Measurements from ENCODE around the gene FAM25G.
"Not testable (repeated sequence)": the region's sequence is repeated elsewhere in the genome, so short reads cannot be mapped to it uniquely, and the experiment has no call there.

The FAM25G gene

DNA sequence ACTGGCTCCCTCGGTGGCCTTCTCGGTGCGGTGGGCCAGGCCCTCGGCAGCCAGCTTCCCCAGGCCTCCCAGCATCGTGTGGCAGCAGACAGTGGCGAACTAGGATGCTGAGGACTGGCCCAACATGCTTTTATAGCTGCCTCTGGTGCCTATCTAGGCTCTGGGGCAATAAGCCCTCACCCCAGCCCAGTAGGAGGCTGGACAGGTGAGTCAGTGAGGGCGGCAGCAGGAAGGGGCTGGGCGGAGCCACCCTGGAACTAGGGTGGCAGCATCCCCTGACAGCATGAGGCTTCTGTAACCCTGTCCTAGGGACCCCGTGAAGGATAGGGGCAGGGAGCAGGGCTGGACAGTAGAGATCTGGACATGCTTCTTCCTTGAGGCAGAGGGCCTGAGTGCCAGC, at the start of gene FAM25G:
FAM25G (minus strand) TSS at position 101 of the 400 bp plus-strand sequence; CDS start at position 75, 26 bp downstream.
- not testable (repeated sequence) for DNase-seq

DNA sequence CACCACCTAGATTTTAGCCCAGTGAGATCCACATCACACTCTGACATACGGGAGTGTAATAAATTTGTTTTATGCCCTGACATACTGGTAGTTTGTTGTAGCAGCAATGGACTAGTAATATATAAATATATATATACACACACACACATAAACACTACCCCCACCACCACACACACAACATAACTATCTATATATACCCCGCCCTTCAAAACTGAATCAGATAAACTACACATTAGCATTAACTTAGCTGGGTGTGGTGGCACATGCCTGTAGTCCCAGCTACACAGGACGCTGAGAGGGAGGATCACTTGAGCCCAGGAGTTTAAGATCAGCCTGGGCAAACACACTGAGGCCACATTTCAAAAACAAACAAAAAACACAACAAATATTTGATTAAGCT, 44.9 kb upstream of the FAM25G start:
- DNase-seq: not testable (repeated sequence)

GRCh38 chr10:47523475-47523874, 32.0 kb upstream of the FAM25G start, which contains the start of gene AGAP9:
Gene AGAP9 (minus strand): TSS chr10:47523638. CDS start chr10:47523526, 112 bp downstream.
- not testable (repeated sequence) for DNase-seq

DNA sequence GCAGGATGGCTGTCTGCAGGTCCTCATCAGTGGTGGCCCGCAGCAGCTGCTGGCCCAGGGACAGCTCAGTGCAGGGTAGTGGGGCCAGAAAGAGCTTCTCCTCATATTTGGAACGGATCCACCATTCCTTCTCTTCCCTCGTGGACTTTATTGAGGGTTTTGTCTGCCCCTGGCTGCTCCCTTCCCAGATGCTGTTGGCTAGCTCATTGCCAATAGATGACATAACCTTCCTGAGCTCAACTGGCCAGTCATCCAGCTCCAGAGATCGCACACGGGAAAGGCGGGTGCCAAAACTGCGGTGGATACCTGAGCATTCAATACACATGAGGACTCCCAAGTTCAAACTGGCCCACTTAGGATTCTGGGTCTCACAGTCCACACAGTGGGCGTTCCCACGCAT, 10.8 kb upstream of the FAM25G start:
- not testable (repeated sequence) for DNase-seq

DNA sequence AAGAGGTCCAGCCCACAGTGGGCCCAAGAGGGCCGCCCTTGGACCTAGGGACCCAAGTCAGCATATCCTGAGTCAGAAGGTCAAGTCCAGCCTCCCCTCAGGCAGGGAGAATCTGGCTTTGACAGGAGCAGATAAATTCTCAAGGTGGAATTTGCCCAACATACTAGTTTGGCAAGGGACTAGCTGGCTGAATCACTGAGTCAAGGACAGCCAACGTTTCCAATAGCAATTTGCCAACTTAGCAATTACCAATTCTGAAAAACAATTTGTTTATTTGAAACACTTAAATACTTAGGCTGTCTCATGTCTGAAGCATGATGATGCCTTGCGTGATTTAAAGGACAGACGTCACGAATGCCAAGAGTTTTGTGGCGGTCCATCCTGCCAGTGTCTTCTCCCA, 2.7 kb upstream of the FAM25G start:
- not testable (repeated sequence) for DNase-seq

GRCh38 chr10:47489630-47490029, 1.9 kb downstream of the FAM25G start:
- DNase-seq: not testable (repeated sequence)

DNA sequence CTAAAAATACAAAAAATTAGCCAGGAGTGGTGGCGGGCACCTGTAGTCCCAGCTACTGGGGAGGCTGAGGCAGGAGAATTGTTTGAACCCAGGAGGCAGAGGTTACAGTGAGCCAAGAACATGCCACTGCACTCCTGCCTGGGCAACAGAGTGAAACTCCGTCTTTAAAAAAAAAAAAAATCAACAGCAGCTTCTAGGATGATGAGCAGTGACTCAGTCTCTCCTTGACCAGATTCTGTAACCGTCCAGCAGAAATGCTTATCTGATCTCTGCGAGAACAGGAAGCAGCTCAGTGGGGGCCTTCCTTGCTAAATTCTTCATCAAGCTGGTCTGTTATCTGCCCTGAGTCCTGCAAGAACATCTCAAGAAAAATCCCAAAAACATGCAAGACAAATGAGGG, 5.6 kb downstream of the FAM25G start:
- DNase-seq: not testable (repeated sequence)

DNA sequence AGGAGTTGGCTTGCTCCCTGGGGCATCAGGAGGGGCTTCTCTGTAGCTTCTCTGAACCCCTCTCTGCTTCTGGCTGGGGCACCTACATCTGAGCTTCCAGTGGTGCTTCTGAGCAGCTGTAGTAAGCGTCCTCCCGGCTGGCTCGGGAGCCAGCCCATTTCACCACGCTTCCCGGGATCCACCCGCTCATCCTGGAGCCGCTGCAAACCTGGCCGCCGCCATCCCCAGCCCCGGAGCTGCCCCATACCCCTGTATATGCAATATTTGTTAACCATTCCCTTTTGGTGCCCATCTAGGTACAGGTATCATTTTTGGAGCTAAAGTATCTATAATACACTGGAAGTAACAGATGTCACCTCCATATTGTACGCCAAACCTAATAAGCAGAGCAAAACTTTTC, 6.7 kb downstream of the FAM25G start:
- DNase-seq: not testable (repeated sequence)

- not testable (repeated sequence) for DNase-seq
Measured at GRCh38 chr10:47483923-47484322, 7.6 kb downstream of the FAM25G start, which contains the start of gene ANXA8. Gene ANXA8 (minus strand): TSS chr10:47484115. CDS start chr10:47483933, 182 bp downstream.

GRCh38 chr10:47482367-47482766, 9.1 kb downstream of the FAM25G start:
- DNase-seq: not testable (repeated sequence)

DNA sequence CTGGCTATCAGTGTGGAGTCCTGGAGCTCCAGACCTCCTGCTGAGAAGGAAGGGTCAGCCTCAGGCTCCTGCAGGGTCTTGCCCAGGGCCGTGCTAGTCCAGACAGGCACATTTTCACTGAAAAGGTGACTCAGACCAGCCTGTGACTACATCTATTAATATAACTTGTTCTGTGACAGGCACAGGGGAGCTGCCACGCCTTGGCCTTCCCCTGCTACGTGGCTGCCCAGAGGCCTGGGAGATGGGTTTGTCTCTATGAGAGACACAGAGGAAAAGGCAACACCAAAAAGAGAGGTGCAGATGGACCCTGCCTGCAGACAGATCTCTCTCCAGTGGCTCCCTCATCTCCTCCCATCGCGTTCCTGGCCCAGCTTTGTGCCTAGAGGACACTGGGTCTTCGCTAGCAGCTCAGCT, 9.7 kb downstream of the FAM25G start:
- not testable (repeated sequence) for DNase-seq

DNA sequence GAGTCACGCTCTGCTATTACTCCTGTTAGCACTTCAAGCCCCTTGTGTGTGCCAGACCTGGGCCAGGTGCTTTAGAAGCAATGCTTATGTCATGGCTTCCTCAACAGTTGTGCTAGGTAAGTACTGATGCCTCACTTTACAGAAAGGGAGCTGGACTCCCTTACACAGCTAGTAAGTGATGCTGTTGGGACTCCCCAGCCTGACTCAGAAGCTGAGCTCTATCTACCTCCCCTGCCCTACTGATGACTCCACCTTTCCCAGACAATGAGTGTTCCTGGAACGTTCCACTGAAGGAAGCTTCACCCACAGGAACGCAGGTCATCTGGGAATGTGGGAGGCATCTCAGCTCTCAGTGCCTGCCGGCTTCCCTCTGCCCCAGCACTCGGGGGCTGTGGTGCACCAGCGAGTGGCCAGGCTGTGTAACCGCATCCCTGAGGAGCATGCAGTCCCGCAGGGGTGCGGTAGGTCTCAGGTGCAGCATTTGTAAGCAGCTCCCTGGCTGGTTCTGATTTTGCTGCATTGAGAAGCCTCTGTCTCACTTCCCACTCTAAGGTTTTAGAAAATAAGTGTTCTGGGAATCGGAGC, 10.2 kb downstream of the FAM25G start:
- DNase-seq: not testable (repeated sequence)

- not testable (repeated sequence) for DNase-seq
Measured at GRCh38 chr10:47480133-47480532, 11.4 kb downstream of the FAM25G start.

- DNase-seq: not testable (repeated sequence)
Measured at GRCh38 chr10:47478114-47478513, 13.4 kb downstream of the FAM25G start.

DNA sequence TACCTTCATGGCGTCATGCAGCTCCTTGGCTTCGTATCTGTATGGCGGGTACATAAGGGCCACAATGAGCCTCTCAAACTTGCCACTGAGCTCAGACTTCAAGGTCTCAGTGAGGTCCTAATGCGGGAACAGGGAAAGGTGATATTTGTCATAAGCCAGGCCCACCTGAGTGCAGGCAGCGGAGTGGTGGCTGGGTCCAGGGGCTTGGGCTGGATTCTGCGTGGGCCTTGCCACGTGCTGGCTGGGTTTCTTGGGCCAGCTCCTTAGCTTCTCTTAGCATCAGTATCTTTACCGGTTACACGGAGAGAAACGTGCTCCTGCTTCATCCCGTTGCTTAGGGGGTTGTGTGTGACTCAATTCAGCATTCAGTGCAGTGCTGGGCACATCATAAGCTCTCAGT, 14.4 kb downstream of the FAM25G start:
- DNase-seq: not testable (repeated sequence)

DNA sequence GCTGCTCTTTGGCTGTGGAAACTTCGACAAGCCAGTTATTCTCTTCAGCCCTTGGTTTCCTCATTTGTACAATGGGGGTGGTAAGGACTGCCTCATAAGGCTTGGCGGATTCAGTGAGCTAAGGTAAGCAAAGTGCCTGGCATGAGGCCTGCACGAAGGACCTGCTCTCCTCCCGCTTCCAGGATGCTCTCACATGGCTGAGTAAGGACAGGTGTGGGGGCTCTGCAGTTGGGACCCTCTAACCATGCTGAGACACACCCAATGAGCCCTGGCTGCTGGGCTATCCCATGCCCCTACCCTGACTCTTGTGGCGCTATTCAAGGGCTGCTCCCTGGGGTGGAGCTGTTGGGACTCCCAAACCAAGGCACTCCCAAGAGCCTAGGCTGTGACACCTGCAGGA, 16.4 kb downstream of the FAM25G start:
- DNase-seq: not testable (repeated sequence)

GRCh38 chr10:47473516-47473915, 18.0 kb downstream of the FAM25G start:
- DNase-seq: not testable (repeated sequence)

DNA sequence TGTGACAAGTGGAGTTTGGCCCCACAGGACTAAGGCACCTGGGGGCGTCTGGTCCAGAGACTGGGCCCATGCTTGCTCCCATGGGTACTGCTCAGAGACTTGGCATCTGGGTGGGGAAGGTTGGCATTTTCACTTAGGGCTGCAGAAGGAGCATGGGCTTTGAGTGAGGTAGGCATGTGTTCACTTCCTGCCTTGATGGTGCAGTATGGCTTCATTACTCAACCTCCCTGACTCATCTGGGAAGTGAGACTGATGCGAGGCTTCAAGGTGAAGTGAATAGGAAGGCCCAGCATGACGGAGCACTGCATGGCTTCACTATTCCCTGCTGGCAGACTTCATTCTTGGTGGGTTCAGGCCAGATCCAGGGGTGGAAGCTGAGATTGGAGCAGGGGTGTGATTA, 18.9 kb downstream of the FAM25G start:
- DNase-seq: not testable (repeated sequence)

GRCh38 chr10:47472072-47472471, 19.4 kb downstream of the FAM25G start:
- DNase-seq: not testable (repeated sequence)

- not testable (repeated sequence) for DNase-seq
Measured at GRCh38 chr10:47468731-47469528, 22.6 kb downstream of the FAM25G start.

GRCh38 chr10:47467957-47468356, 23.5 kb downstream of the FAM25G start:
- DNase-seq: not testable (repeated sequence)

GRCh38 chr10:47467458-47467857, 24.0 kb downstream of the FAM25G start:
- DNase-seq: not testable (repeated sequence)

DNA sequence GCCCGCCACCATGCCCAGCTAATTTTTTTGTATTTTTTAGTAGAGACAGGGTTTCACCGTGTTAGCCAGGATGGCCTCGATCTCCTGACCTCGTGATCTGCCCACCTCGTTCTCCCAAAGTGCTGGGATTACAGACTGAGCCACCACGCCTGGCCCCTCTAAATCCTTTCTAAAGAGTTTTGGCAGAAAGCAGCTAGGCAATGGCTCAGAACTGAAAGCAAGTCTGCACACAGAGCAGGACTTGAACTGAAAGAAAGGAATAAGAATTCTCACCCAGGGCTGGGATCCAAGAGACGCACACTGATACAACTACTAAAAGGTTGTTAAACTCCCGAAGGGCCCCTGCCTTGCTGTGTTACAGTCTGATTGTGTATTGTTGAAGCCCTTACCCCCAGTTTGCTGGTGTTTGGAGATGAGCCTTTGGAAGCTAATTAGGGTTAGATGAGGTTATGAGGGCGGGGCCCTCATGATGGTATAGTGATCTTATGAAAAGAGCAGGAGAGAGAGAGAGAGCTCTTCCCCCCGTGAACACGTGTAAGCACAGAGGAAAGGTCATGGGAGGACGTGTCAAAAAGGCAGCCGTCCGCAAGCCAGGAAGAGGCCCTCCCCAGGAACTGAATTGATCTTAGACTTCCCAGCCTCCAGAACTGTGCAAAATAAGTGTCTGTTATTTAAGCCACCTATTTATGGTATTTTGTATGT, 26.1 kb downstream of the FAM25G start:
- DNase-seq: not testable (repeated sequence)
